ENCODE data around the gene ANKS1B. TPM values are rescaled to one million over a fixed set of nuclear protein-coding genes. Genes with fewer than 3 reads are reported as not detected.

The ANKS1B gene
- total RNA-seq, 6 experiments from 2014 or later, result 0.31 to 0.66 (median 0.37) TPM

GRCh38 chr12:99619389-99620158, 365.2 kb downstream of the ANKS1B start:
- peaks cover 75% of the 10 kb centered on the region for H3K9me3 Mint-ChIP-seq
- H3K4me1 Mint-ChIP-seq (ENCODE audit: low read depth), result no peaks in the 10 kb centered on the region
- H3K36me3 Mint-ChIP-seq (ENCODE audit: low read depth), result peaks cover 5% of the 10 kb centered on the region; the same call in 1 of the 2 replicates
- no peak for DNase-seq
- H3K27me3 Mint-ChIP-seq (ENCODE audit: insufficient read depth), result no peaks in the 10 kb centered on the region
- no peak overlapping the region for H3K27ac Mint-ChIP-seq
- peak; percentile 53 for TF ChIP-seq CTCF (IDR thresholded peaks at IDR 0.05)
- no peak overlapping the region for H3K4me3 Mint-ChIP-seq

GRCh38 chr12:99618657-99619056, 366.1 kb downstream of the ANKS1B start:
- Mint-ChIP-seq H3K4me1 (ENCODE audit: low read depth) (no peaks in the 10 kb centered on the region), H3K9me3 (peaks cover 77% of the 10 kb centered on the region), H3K4me3 (no peak overlapping the region), H3K36me3 (ENCODE audit: low read depth) (peaks cover 5% of the 10 kb centered on the region; the same call in 1 of the 2 replicates), H3K27me3 (ENCODE audit: insufficient read depth) (no peaks in the 10 kb centered on the region), H3K27ac (no peak overlapping the region)
- no peak for DNase-seq
- TF ChIP-seq CTCF (IDR thresholded peaks at IDR 0.05), result no peak

GRCh38 chr12:99611599-99611998, 373.1 kb downstream of the ANKS1B start:
- H3K27ac Mint-ChIP-seq, result no peak overlapping the region
- no peak for TF ChIP-seq CTCF (IDR thresholded peaks at IDR 0.05)
- no peaks in the 10 kb centered on the region for H3K27me3 Mint-ChIP-seq (ENCODE audit: insufficient read depth)

GRCh38 chr12:99611117-99611516, 373.6 kb downstream of the ANKS1B start:
- H3K36me3 Mint-ChIP-seq (ENCODE audit: low read depth), result no peaks in the 10 kb centered on the region
- peaks cover 68% of the 10 kb centered on the region for H3K9me3 Mint-ChIP-seq
- no peak for TF ChIP-seq CTCF (IDR thresholded peaks at IDR 0.05)
- DNase-seq, result no peak
- no peaks in the 10 kb centered on the region for H3K4me1 Mint-ChIP-seq (ENCODE audit: low read depth)
- no peak overlapping the region for H3K27ac Mint-ChIP-seq
- no peaks in the 10 kb centered on the region for H3K27me3 Mint-ChIP-seq (ENCODE audit: insufficient read depth)
- H3K4me3 Mint-ChIP-seq, result no peak overlapping the region

More at GRCh38 chr12:99611599-99611998, 373.1 kb downstream of the ANKS1B start:
- no peak for DNase-seq
- H3K9me3 Mint-ChIP-seq, result peaks cover 73% of the 10 kb centered on the region
- no peak overlapping the region for H3K4me3 Mint-ChIP-seq
- H3K36me3 Mint-ChIP-seq (ENCODE audit: low read depth), result no peaks in the 10 kb centered on the region
- H3K4me1 Mint-ChIP-seq (ENCODE audit: low read depth), result no peaks in the 10 kb centered on the region

- no peak overlapping the region for H3K27ac Mint-ChIP-seq
Observed at GRCh38 chr12:99609455-99610181, 375.1 kb downstream of the ANKS1B start.

More at GRCh38 chr12:99609455-99610181, 375.1 kb downstream of the ANKS1B start:
- Mint-ChIP-seq H3K36me3 (ENCODE audit: low read depth) (no peaks in the 10 kb centered on the region), H3K27me3 (ENCODE audit: insufficient read depth) (no peaks in the 10 kb centered on the region), H3K4me3 (no peak overlapping the region), H3K9me3 (peaks cover 58% of the 10 kb centered on the region), H3K4me1 (ENCODE audit: low read depth) (no peaks in the 10 kb centered on the region)
- TF ChIP-seq CTCF (IDR thresholded peaks at IDR 0.05), result no peak
- DNase-seq, result no peak
